Right atrium auricular region (tissue), 2 donors: ENCODE data around the gene CHN1. TPM values are rescaled to one million over a fixed set of nuclear protein-coding genes. Genes with fewer than 3 reads are reported as not detected.
A peak's percentile ranks its signal among the peaks of the same experiment; 100 is the strongest.

Experiments
- DNase-seq: peaks from one replicate; pipeline ENCODE4 v3.0.0-alpha.2; 2019; ENCODE audit warnings: low spot score
- H3K27ac ChIP-seq, 2 donors: fragments of 200-600 bp; sonication (generic); 1 replicate in 1 of 2; 2 replicates in 1 of 2; pipeline ENCODE4 v1.5.1; 2016 to 2019
- H3K27me3 ChIP-seq, 2 donors: fragments of 200-600 bp; sonication (generic); one replicate each; pipeline versions ENCODE4 v1.5.1 to v1.6.0; 2017 to 2019
- H3K36me3 ChIP-seq: fragments of 200-600 bp; sonication (generic); one replicate; pipeline ENCODE4 v1.5.1; 2016
- H3K4me1 ChIP-seq, 2 donors: fragments of 200-600 bp; sonication (generic); one replicate each; pipeline versions ENCODE4 v1.5.1 to v1.6.0; 2017 to 2019
- H3K4me3 ChIP-seq, 2 donors: fragments of 200-600 bp; sonication (generic); 1 replicate in 1 of 2; 2 replicates in 1 of 2; pipeline ENCODE4 v1.5.1; 2017 to 2019; ENCODE audit warnings: mild to moderate bottlenecking in 1 of 2, moderate library complexity in 1 of 2
- H3K9me3 ChIP-seq, 2 donors: fragments of 200-600 bp; sonication (generic); one replicate each; pipeline ENCODE4 v1.5.1; 2019
- CTCF ChIP-seq, 2 donors: fragments of 200-600 bp; sonication (generic); IDR thresholded peaks; one replicate each; pipeline ENCODE4 v1.5.1; 2019; ENCODE audit warnings: antibody characterized with exemption in 2 of 2
- total RNA-seq, 2 donors: library from RNA; depleted of rRNA; stranded (reverse); fragments of >200 nt; gene quantifications; one replicate each; pipeline ENCODE4 v1.1.0, GENCODE V29; 2016

Gene CHN1
- total RNA-seq, 2 donors from 2014 or later: 4.1 to 9.3 TPM

DNA sequence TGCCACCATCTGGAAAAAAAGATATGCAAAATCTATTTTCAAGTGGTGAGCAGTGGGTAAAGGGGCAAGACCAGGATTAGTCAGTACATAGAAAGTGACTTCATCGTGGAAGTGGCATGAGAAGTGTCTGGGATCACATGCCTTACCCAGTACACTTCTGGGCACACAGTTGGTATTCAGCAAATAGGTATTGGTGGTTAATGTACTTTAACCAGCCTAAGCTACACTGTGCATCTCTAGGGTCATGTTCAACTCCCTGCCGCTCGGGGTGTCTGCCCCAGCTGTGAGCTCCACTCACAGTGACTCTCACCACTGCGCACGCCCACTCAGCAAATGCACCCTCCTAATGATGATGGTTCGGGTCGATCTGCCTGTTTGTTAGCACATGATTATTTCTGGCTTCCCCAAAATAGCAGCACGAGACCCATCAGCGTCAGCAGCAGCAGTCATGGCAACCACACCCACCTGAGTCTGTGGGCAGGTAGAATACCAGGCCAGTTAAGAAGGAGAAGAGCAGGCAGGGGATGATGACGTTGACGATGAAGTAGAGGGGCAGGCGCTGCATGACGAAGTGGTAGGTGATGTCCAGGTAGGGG lies 252.0 kb downstream of the CHN1 start:
- no peaks in the 10 kb centered on the region for H3K27me3 ChIP-seq
- no peaks in the 10 kb centered on the region for H3K36me3 ChIP-seq
- H3K4me1 ChIP-seq: no peaks in the 10 kb centered on the region
- DNase-seq: no peak
- no peak overlapping the region for H3K4me3 ChIP-seq
- TF ChIP-seq CTCF (IDR thresholded peaks at IDR 0.05): no peak
- no peak overlapping the region for H3K27ac ChIP-seq
- no peaks in the 10 kb centered on the region for H3K9me3 ChIP-seq

- H3K27ac ChIP-seq: no peak overlapping the region
- H3K4me3 ChIP-seq: no peak overlapping the region
- H3K36me3 ChIP-seq: no peaks in the 10 kb centered on the region
- no peak for DNase-seq
- H3K4me1 ChIP-seq: no peaks in the 10 kb centered on the region
- no peak for TF ChIP-seq CTCF (IDR thresholded peaks at IDR 0.05)
- no peaks in the 10 kb centered on the region for H3K9me3 ChIP-seq
- no peaks in the 10 kb centered on the region for H3K27me3 ChIP-seq
These were observed 252.7 kb downstream of the CHN1 start for GRCh38 chr2:174752403-174753037.

- Histone ChIP-seq H3K27me3 (no peaks in the 10 kb centered on the region), H3K4me1 (no peaks in the 10 kb centered on the region), H3K27ac (no peak overlapping the region), H3K36me3 (no peaks in the 10 kb centered on the region), H3K9me3 (no peaks in the 10 kb centered on the region), H3K4me3 (no peak overlapping the region)
- no peak for TF ChIP-seq CTCF (IDR thresholded peaks at IDR 0.05)
- no peak for DNase-seq
These were observed 254.2 kb downstream of the CHN1 start for GRCh38 chr2:174750923-174751441.

DNA sequence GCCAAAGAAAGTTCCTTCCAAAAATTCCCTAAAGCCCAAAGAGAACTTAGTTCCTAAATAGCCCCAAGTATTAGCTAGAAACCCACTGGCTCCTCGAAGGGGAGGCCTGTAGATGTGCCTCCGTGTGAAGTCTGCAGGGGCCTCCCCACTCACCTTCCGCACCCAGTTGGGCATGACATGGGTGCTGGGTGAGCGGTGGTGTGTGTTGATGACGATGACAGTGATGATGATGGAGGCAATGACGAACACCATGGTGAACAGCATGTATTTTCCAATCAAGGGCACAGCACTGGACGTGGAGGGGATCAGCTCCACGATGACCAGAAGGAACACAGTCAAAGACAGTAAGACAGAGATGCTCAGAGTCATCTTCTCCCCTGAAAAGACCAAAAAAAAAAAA lies 255.4 kb downstream of the CHN1 start:
- DNase-seq: no peak
- Histone ChIP-seq H3K9me3 (no peaks in the 10 kb centered on the region), H3K27me3 (no peaks in the 10 kb centered on the region), H3K4me1 (no peaks in the 10 kb centered on the region), H3K36me3 (no peaks in the 10 kb centered on the region), H3K4me3 (no peak overlapping the region), H3K27ac (no peak overlapping the region)
- no peak for TF ChIP-seq CTCF (IDR thresholded peaks at IDR 0.05)

GRCh38 chr2:174748948-174749347 lies 256.2 kb downstream of the CHN1 start:
- no peak for DNase-seq
- no peak overlapping the region for H3K4me3 ChIP-seq
- H3K9me3 ChIP-seq: no peaks in the 10 kb centered on the region
- no peak overlapping the region for H3K27ac ChIP-seq
- no peaks in the 10 kb centered on the region for H3K27me3 ChIP-seq
- H3K4me1 ChIP-seq: no peaks in the 10 kb centered on the region
- peak; percentile 65 to 83 for TF ChIP-seq CTCF (IDR thresholded peaks at IDR 0.05)
- H3K36me3 ChIP-seq: no peaks in the 10 kb centered on the region

Other genes with a start within 250 kb of the CHN1 start
- gene CHRNA1, start 240.9 kb downstream of the CHN1 start, total RNA-seq: under 1 TPM in 1 of 2 donors, not detected in 1; 0.43 TPM
- 10 to 100 TPM; 22.3 to 28.1 TPM for gene ATF2, start 162.8 kb upstream of the CHN1 start, total RNA-seq
- gene ATP5MC3, start 176.3 kb upstream of the CHN1 start, total RNA-seq: 100 to 1,000 TPM; 492 to 746 TPM